Hematopoietic multipotent progenitor cell (in vitro differentiated cells): ENCODE data around the gene IDNK. TPM values are rescaled to one million over a fixed set of nuclear protein-coding genes. Genes with fewer than 3 reads are reported as not detected.

Source experiments
- DNase-seq, 3 donors: peaks; one replicate each; pipeline ENCODE4 v3.0.0-alpha.2; 2011 to 2015; ENCODE audit warnings: low read depth in 2 of 3, low spot score in 2 of 3
- small RNA-seq: library from RNA; depleted of rRNA; stranded (forward); fragments of <200 nt; gene quantifications from one replicate; pipeline ENCODE3, GENCODE V24; 2012
- total RNA-seq: library from RNA; depleted of rRNA; stranded (reverse); fragments of >200 nt; gene quantifications from one replicate; pipeline ENCODE4 v1.2.3, GENCODE V29; 2012

IDNK gene
- total RNA-seq, 1 donor: 6.5 TPM

GRCh38 chr9:83680233-83680632 lies 57.3 kb downstream of the IDNK start:
- no peak for DNase-seq

- no peak for DNase-seq
Observed at GRCh38 chr9:83681490-83681889, 58.5 kb downstream of the IDNK start.

- DNase-seq: no peak
Observed at GRCh38 chr9:83688921-83689320, 66.0 kb downstream of the IDNK start.

GRCh38 chr9:83691492-83691891 lies 68.5 kb downstream of the IDNK start:
- no peak for DNase-seq

Small RNAs within 50 kb of the gene (small RNA-seq; reads per million reads assigned to genes)
- gene RNU4-15P: not detected

Other genes starting within 250 kb of the IDNK start
- 0.27 TPM for gene FRMD3, start 84.7 kb upstream of the IDNK start, total RNA-seq
- gene UBQLN1, start 84.8 kb downstream of the IDNK start, total RNA-seq: 87.8 TPM
- gene GKAP1, start 194.6 kb downstream of the IDNK start, total RNA-seq: 1.9 TPM